Erythroblast (primary cell): ENCODE data around the gene OR4E1.

ENCODE experiments used
- GATA1 ChIP-seq: IDR thresholded peaks from 2 replicates; pipeline ENCODE4 v1.6.1; 2011; ENCODE audit warnings: low read depth, mild to moderate bottlenecking, control low read depth, low read length, moderate library complexity
- POLR2A ChIP-seq: IDR thresholded peaks from 2 replicates; pipeline ENCODE4 v1.6.1; 2011; ENCODE audit warnings: mild to moderate bottlenecking, low read length

DNA sequence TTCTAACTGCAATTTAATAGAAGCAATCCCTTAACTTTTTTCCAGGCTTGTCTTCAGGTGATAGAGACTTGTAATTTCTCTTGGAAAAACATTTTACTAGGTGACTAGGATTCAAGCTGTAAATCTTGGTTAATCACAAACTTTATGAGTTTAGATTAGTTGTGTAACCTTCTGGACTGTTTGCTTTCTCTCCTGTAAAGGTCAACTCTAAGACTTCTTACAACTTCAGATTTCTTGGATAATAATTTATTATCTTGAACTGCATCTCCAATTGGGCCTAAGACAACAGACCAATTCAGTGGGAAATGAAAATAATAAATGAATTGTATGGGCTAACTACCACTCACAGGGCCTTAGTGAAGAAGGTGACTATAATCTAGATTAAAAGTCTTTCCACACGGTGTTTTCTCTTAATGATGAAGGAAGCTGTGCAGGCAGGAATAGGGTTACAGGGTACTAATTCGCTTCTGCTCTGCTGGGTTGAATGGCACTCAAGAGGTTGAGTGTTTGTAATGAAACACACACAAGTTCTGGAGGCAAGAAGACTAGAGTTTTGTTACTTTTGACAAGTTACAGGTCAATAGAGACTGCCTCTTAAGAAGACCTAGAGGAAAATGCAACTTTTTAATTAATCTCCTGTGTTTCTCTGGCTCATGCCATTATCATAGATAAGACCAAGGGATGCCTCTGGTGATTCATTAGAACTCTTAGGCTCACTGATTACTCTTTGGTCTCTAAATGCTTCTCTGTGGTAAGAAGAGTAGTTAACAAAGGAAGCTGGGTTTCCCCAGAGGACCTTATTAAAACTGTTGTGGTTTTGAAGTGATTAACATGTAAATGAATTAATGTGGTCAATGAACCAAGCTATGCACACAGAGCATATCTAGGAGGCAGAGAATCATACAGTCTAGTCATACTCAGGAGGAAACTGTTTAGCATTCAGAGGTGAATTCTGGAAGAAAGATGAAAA is 30.0 kb upstream of the OR4E1 start:
- no peak for TF ChIP-seq POLR2A
- no peak for TF ChIP-seq GATA1
